Measurements from ENCODE around the gene FAM181B. TPM values are rescaled to one million over a fixed set of nuclear protein-coding genes. Genes with fewer than 3 reads are reported as not detected.
A peak's percentile ranks its signal among the peaks of the same experiment; 100 is the strongest.

FAM181B gene
- total RNA-seq, 4 donors from 2014 or later: 0.83 to 1.6 (median 1.2) TPM

DNA sequence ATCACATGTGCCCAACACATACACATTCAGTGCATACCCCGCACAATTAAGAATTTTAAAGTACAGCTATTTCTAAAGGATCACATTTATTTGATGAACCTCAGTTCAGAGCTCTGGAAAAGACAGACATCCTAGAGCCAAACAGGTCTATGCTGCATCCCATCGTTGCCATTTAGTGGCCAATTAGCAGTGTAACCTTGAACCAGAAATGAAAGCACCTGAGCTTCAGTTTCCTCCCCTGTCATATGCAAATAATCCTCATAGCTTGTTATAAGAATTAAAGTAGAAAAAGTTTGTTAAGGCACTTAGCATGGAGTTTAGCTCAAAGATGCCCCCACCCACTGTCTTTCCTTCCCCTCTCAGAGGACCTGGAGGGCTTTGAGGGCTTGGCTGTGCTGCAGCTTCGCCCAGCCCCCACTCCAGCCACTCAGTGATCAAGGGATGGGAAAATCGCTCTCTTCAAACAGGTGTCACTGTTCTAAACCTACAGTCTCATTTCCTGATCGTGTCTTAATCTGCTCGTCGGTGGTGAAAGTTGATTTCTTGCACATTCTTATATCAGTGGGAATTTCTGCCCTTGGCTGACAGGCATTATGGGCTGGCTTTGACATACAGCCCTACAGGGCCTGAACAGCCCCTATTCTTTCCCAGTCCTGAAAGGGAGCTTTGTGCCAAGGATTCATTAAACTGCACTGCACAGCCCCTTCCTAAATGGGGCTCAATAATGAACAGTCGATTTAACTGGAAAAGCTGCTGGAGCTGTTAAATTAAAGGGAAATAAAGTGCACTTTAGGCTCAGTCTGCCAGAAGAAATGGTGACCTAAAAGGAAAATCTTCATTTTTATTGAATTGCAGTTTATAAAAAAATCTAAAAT, 23.3 kb upstream of the FAM181B start:
- DNase-seq (ENCODE audit: extremely low spot score): no peak
- no peak overlapping the region for H3K4me3 ChIP-seq
- no peaks in the 10 kb centered on the region for H3K9me3 ChIP-seq
- intact Hi-C loops (cut with DNase I): no loop called here
- TF ChIP-seq, protein P1, sequence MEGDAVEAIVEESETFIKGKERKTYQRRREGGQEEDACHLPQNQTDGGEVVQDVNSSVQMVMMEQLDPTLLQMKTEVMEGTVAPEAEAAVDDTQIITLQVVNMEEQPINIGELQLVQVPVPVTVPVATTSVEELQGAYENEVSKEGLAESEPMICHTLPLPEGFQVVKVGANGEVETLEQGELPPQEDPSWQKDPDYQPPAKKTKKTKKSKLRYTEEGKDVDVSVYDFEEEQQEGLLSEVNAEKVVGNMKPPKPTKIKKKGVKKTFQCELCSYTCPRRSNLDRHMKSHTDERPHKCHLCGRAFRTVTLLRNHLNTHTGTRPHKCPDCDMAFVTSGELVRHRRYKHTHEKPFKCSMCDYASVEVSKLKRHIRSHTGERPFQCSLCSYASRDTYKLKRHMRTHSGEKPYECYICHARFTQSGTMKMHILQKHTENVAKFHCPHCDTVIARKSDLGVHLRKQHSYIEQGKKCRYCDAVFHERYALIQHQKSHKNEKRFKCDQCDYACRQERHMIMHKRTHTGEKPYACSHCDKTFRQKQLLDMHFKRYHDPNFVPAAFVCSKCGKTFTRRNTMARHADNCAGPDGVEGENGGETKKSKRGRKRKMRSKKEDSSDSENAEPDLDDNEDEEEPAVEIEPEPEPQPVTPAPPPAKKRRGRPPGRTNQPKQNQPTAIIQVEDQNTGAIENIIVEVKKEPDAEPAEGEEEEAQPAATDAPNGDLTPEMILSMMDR (IDR thresholded peaks at IDR 0.05): no peak
- no peak for TF ChIP-seq POLR2AphosphoS5 (IDR thresholded peaks at IDR 0.05)
- no peak for TF ChIP-seq EP300 (IDR thresholded peaks at IDR 0.05)
- no peak for TF ChIP-seq POLR2A (IDR thresholded peaks at IDR 0.05; ENCODE audit: low read depth)
- 77% methylated on average over 8 of the region's 8 CpGs for WGBS
- no peaks in the 10 kb centered on the region for H3K36me3 ChIP-seq
- H3K27ac ChIP-seq (replicated peaks in 1 of 4): no peak overlapping the region
- peaks cover 0 to 11% (median 9%) of the 10 kb centered on the region in 4 donors for H3K4me1 ChIP-seq
- no peaks in the 10 kb centered on the region for H3K27me3 ChIP-seq

DNA sequence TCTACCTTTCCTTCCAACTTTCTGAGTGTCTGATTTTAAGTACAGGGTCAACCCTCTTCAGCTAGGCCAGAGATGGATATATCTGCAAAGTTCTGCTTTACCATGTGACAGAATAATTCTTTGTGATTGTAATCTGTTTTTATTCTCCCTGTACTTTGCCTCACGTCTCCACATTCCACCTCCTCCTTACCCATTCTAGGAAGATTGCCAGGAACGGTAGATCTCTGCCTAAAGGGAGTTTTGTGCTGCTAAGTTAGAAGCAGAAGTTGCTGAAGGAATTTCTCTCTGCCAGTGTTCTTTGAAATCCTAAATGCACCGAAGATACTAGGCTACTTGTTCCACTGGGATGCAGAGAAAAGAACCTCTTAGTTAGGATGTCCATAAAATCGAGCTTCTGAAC, 20.7 kb upstream of the FAM181B start:
- no peaks in the 10 kb centered on the region for H3K27me3 ChIP-seq
- TF ChIP-seq EP300 (IDR thresholded peaks at IDR 0.05): no peak
- TF ChIP-seq POLR2A (IDR thresholded peaks at IDR 0.05; ENCODE audit: low read depth): no peak
- no peak for TF ChIP-seq POLR2AphosphoS5 (IDR thresholded peaks at IDR 0.05)
- TF ChIP-seq, protein P1 (IDR thresholded peaks at IDR 0.05): no peak
- no peaks in the 10 kb centered on the region for H3K36me3 ChIP-seq
- WGBS: 43% methylated on average over 4 of the region's 4 CpGs
- intact Hi-C loops (cut with DNase I): no loop called here
- H3K27ac ChIP-seq (replicated peaks in 1 of 4): peak overlapping the region in 1 of 4 donors; percentile 10
- peaks cover 0 to 11% (median 9%) of the 10 kb centered on the region in 4 donors for H3K4me1 ChIP-seq
- H3K9me3 ChIP-seq: no peaks in the 10 kb centered on the region
- no peak overlapping the region for H3K4me3 ChIP-seq
- DNase-seq (ENCODE audit: extremely low spot score): no peak

DNA sequence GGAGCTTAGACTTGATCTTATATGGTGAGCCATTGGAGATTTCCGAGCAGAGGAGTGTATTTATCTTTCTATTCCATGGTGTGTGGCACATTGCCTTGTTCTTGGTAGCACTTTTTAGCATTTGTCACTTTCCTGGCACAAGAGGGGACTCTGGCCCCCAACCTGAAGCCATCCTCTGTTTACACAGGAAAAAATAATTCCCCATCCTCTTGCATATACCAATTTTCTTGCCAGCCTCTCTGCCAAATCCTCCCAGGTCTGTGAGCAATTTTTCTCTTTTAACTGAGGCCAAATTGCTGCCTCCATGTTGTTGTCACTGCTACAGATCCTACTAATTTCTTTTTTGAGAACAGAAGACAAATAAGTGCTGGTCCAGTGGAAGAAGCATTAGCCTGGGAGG, 20.3 kb upstream of the FAM181B start:
- Histone ChIP-seq H3K27me3 (no peaks in the 10 kb centered on the region), H3K4me3 (no peak overlapping the region), H3K4me1 (peaks cover 0 to 11% (median 9%) of the 10 kb centered on the region in 4 donors), H3K27ac (replicated peaks in 1 of 4) (peak overlapping the region in 1 of 4 donors; percentile 10), H3K36me3 (no peaks in the 10 kb centered on the region), H3K9me3 (no peaks in the 10 kb centered on the region)
- no peak for DNase-seq (ENCODE audit: extremely low spot score)
- 45% methylated on average over 1 of the region's 1 CpG for WGBS
- intact Hi-C loops (cut with DNase I): no loop called here
- no peak for TF ChIP-seq POLR2A (IDR thresholded peaks at IDR 0.05; ENCODE audit: low read depth)
- TF ChIP-seq POLR2AphosphoS5 (IDR thresholded peaks at IDR 0.05): no peak
- TF ChIP-seq, protein P1 (IDR thresholded peaks at IDR 0.05): no peak
- TF ChIP-seq EP300 (IDR thresholded peaks at IDR 0.05): no peak

DNA sequence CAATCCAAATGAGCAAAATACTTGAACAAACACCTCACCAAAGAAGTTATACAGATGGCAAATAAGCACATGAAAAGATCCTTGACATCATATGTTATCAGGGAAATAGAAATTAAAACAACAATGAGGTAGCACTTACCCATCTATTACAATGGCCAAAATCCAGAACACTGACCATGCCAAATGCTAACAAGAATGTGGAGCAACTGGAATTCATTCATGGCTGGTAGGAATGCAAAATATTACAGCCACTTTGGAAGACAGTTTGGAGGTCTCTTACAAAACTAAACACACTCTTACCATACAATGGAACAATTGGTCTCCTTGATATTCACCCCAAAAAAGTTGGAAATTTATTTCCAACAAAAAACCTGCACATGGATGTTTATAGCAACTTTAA, 19.1 kb upstream of the FAM181B start:
- intact Hi-C loops (cut with DNase I): no loop called here

More for the DNA sequence above, 19.1 kb upstream of the FAM181B start:
- Histone ChIP-seq H3K27me3 (no peaks in the 10 kb centered on the region), H3K4me3 (no peak overlapping the region), H3K27ac (replicated peaks in 1 of 4) (no peak overlapping the region), H3K4me1 (peaks cover 0 to 11% (median 9%) of the 10 kb centered on the region in 4 donors), H3K36me3 (no peaks in the 10 kb centered on the region), H3K9me3 (no peaks in the 10 kb centered on the region)
- no peak for DNase-seq (ENCODE audit: extremely low spot score)
- TF ChIP-seq POLR2AphosphoS5 (IDR thresholded peaks at IDR 0.05): no peak
- no peak for TF ChIP-seq POLR2A (IDR thresholded peaks at IDR 0.05; ENCODE audit: low read depth)
- TF ChIP-seq, protein P1 (IDR thresholded peaks at IDR 0.05): no peak
- no peak for TF ChIP-seq EP300 (IDR thresholded peaks at IDR 0.05)

All from esophagus muscularis mucosa (tissue), 4 donors.